GM19351 (cell line): Measurements from ENCODE around the gene FADS2.
A peak's percentile ranks its signal among the peaks of the same experiment; 100 is the strongest.
"Not testable (repeated sequence)": the region's sequence is repeated elsewhere in the genome, so short reads cannot be mapped to it uniquely, and the experiment has no call there.

Experiments used
- ATAC-seq: cut with Tn5 transposase; IDR thresholded peaks from one replicate; pipeline ENCODE4 v1.9.1; 2021; ENCODE audit warnings: mild to moderate bottlenecking, moderate library complexity; ENCODE audit not compliant: unreplicated experiment

FADS2 gene

GRCh38 chr11:61866231-61866957 is 38.3 kb downstream of the FADS2 start:
- no peak for ATAC-seq

GRCh38 chr11:61866958-61867343 is 38.9 kb downstream of the FADS2 start:
- no peak for ATAC-seq

GRCh38 chr11:61868571-61869428 is 40.7 kb downstream of the FADS2 start:
- no peak for ATAC-seq

GRCh38 chr11:61869429-61869707 is 41.3 kb downstream of the FADS2 start:
- no peak for ATAC-seq

GRCh38 chr11:61869708-61870451 is 41.8 kb downstream of the FADS2 start:
- no peak for ATAC-seq

- no peak for ATAC-seq
These were observed 42.5 kb downstream of the FADS2 start for GRCh38 chr11:61870541-61871031.

GRCh38 chr11:61871158-61871597 is 43.1 kb downstream of the FADS2 start:
- ATAC-seq = peak; percentile 83

GRCh38 chr11:61872935-61873565 is 45.0 kb downstream of the FADS2 start:
- ATAC-seq = no peak

GRCh38 chr11:61873588-61874376 is 45.7 kb downstream of the FADS2 start:
- ATAC-seq = no peak

GRCh38 chr11:61874377-61874809 is 46.3 kb downstream of the FADS2 start:
- no peak for ATAC-seq

- no peak for ATAC-seq
These were observed 46.8 kb downstream of the FADS2 start for GRCh38 chr11:61874853-61875252.

GRCh38 chr11:61875698-61876097 is 47.6 kb downstream of the FADS2 start:
- no peak for ATAC-seq

GRCh38 chr11:61879152-61879551 is 51.1 kb downstream of the FADS2 start:
- no peak for ATAC-seq

GRCh38 chr11:61880031-61880430 is 51.9 kb downstream of the FADS2 start:
- ATAC-seq = no peak

- no peak for ATAC-seq
These were observed 52.4 kb downstream of the FADS2 start for GRCh38 chr11:61880454-61880853.

- no peak for ATAC-seq
These were observed 53.3 kb downstream of the FADS2 start for GRCh38 chr11:61881397-61881796.

- not testable (repeated sequence) for ATAC-seq
These were observed 54.2 kb downstream of the FADS2 start for GRCh38 chr11:61882267-61882666.

- no peak for ATAC-seq
These were observed 54.8 kb downstream of the FADS2 start for GRCh38 chr11:61882879-61883278.

GRCh38 chr11:61883327-61883726 is 55.2 kb downstream of the FADS2 start:
- no peak for ATAC-seq

- ATAC-seq = no peak
These were observed 55.8 kb downstream of the FADS2 start for GRCh38 chr11:61883947-61884346.
